ENCODE data around the gene HMSD.

HMSD gene

GRCh38 chr18:63956755-63957154 is 7.7 kb downstream of the HMSD start:
- no peak for DNase-seq (ENCODE audit: low read depth)

GRCh38 chr18:63960891-63961290 is 11.8 kb downstream of the HMSD start:
- no peak for DNase-seq (ENCODE audit: low read depth)

- no peak for DNase-seq (ENCODE audit: low read depth)
Observed at GRCh38 chr18:63961435-63961980, 12.4 kb downstream of the HMSD start.

GRCh38 chr18:63962137-63962536 is 13.0 kb downstream of the HMSD start:
- DNase-seq (ENCODE audit: low read depth) = peak; percentile 28

- DNase-seq (ENCODE audit: low read depth) = peak; percentile 76
Observed at GRCh38 chr18:63963615-63964256, 14.6 kb downstream of the HMSD start.

GRCh38 chr18:63964908-63965307 is 15.8 kb downstream of the HMSD start:
- no peak for DNase-seq (ENCODE audit: low read depth)

GRCh38 chr18:63965716-63966330 is 16.7 kb downstream of the HMSD start:
- no peak for DNase-seq (ENCODE audit: low read depth)

- DNase-seq (ENCODE audit: low read depth) = peak; percentile 97
Observed at GRCh38 chr18:63969942-63970808, 21.1 kb downstream of the HMSD start, which contains the start of gene SERPINB8. SERPINB8 (plus strand) TSS chr18:63970081; CDS start chr18:63978309, 8,228 bp downstream.

- peak; percentile 45 for DNase-seq (ENCODE audit: low read depth)
Observed at GRCh38 chr18:63970809-63971205, 21.7 kb downstream of the HMSD start.

- DNase-seq (ENCODE audit: low read depth) = no peak
Observed at GRCh38 chr18:63971320-63972001, 22.4 kb downstream of the HMSD start.

GRCh38 chr18:63972002-63972376 is 22.9 kb downstream of the HMSD start:
- DNase-seq (ENCODE audit: low read depth) = no peak

- peak; percentile 41 for DNase-seq (ENCODE audit: low read depth)
Observed at GRCh38 chr18:63974991-63975390, 25.9 kb downstream of the HMSD start.

GRCh38 chr18:63975628-63976027 is 26.5 kb downstream of the HMSD start:
- DNase-seq (ENCODE audit: low read depth) = no peak

- no peak for DNase-seq (ENCODE audit: low read depth)
Observed at GRCh38 chr18:63977040-63977439, 27.9 kb downstream of the HMSD start.

- DNase-seq (ENCODE audit: low read depth) = peak; percentile 60
Observed at GRCh38 chr18:63979409-63979920, 30.4 kb downstream of the HMSD start.

GRCh38 chr18:63980027-63980426 is 30.9 kb downstream of the HMSD start:
- DNase-seq (ENCODE audit: low read depth) = no peak

GRCh38 chr18:63980896-63981460 is 31.9 kb downstream of the HMSD start:
- no peak for DNase-seq (ENCODE audit: low read depth)

- no peak for DNase-seq (ENCODE audit: low read depth)
Observed at GRCh38 chr18:63981719-63982118, 32.6 kb downstream of the HMSD start.

GRCh38 chr18:63982361-63982760 is 33.3 kb downstream of the HMSD start:
- DNase-seq (ENCODE audit: low read depth) = no peak

GRCh38 chr18:63986885-63987284 is 37.8 kb downstream of the HMSD start:
- no peak for DNase-seq (ENCODE audit: low read depth)

GRCh38 chr18:63987743-63988142 is 38.6 kb downstream of the HMSD start:
- DNase-seq (ENCODE audit: low read depth) = peak; percentile 50

All from iris pigment epithelial cell (primary cell).